OCI-LY3 (cell line): ENCODE measurements around the gene FBXO42.

Experiments
- H2AFZ ChIP-seq: fragments of 200-600, 300-600 bp; shearing (Covaris generic); 2 replicates; pipeline ENCODE4 v1.6.0; 2014; ENCODE audit warnings: antibody characterized with exemption, low read depth, low read length
- H3K27ac ChIP-seq: fragments of 200-600, 300-600 bp; sonication (generic); 2 replicates; pipeline ENCODE4 v1.5.1; 2014; ENCODE audit warnings: mild to moderate bottlenecking, low read length, moderate library complexity, mixed read lengths
- H3K27me3 ChIP-seq: fragments of 200-600, 300-600 bp; sonication (generic); 2 replicates; pipeline ENCODE4 v1.6.1; 2014; ENCODE audit warnings: low read depth, low read length, mixed read lengths
- H3K36me3 ChIP-seq: fragments of 200-600, 300-600 bp; sonication (generic); replicated peaks from 2 replicates; pipeline ENCODE3; 2014; ENCODE audit warnings: low read depth, low read length, mixed read lengths
- H3K4me1 ChIP-seq: fragments of 300-600, 200-600 bp; sonication (generic); 2 replicates; pipeline ENCODE4 v1.6.1; 2014; ENCODE audit warnings: low read length, mixed read lengths
- H3K4me2 ChIP-seq: fragments of 200-600, 300-600 bp; sonication (generic); 2 replicates; pipeline ENCODE4 v1.6.1; 2014; ENCODE audit warnings: low read length, mixed read lengths
- H3K4me3 ChIP-seq: fragments of 300-600, 200-600 bp; sonication (generic); 2 replicates; pipeline ENCODE4 v1.5.1; 2014; ENCODE audit warnings: antibody characterized with exemption, mild to moderate bottlenecking, low read length, moderate library complexity
- H3K79me2 ChIP-seq: fragments of 300-600, 200-600 bp; shearing (Covaris generic); 2 replicates; pipeline ENCODE4 v1.6.1; 2014; ENCODE audit warnings: mild to moderate bottlenecking, low read length, mixed read lengths
- H3K9ac ChIP-seq: fragments of 300-600, 200-600 bp; shearing (Covaris generic); 2 replicates; pipeline ENCODE4 v1.6.0; 2014; ENCODE audit warnings: mild to moderate bottlenecking, low read length, moderate library complexity
- H3K9me3 ChIP-seq: fragments of 200-600, 300-600 bp; shearing (Covaris generic); 2 replicates; pipeline ENCODE4 v1.6.1; 2014; ENCODE audit warnings: low read length, mixed read lengths; ENCODE audit not compliant: insufficient read depth
- H4K20me1 ChIP-seq: fragments of 200-600, 300-600 bp; sonication (generic); 2 replicates; pipeline ENCODE4 v1.6.1; 2016; ENCODE audit warnings: low read length, mixed read lengths; ENCODE audit not compliant: insufficient read depth
- CTCF ChIP-seq: fragments of 200-600, 300-600 bp; sonication (generic); IDR thresholded peaks from 2 replicates; pipeline ENCODE4 v1.5.1; 2014; ENCODE audit warnings: antibody characterized with exemption, low read length, low read depth
- EZH2phosphoT487 ChIP-seq: fragments of 200-600 bp; shearing (Covaris generic); IDR thresholded peaks from 2 replicates; pipeline ENCODE4 v1.6.1; 2018; ENCODE audit warnings: antibody characterized with exemption, mixed run types, low read depth

FBXO42 gene

GRCh38 chr1:16243936-16244649 lies 108.2 kb downstream of the FBXO42 start:
- Histone ChIP-seq H3K4me2 (peak overlapping the region; percentile 38), H3K9me3 (no peaks in the 10 kb centered on the region), H2AFZ (no peak overlapping the region), H3K27ac (no peak overlapping the region), H3K9ac (no peak overlapping the region), H3K4me3 (no peak overlapping the region), H4K20me1 (no peaks in the 10 kb centered on the region), H3K36me3 (peaks cover 3% of the 10 kb centered on the region), H3K79me2 (no peaks in the 10 kb centered on the region), H3K27me3 (no peaks in the 10 kb centered on the region), H3K4me1 (peaks cover 7% of the 10 kb centered on the region)
- no peak for TF ChIP-seq EZH2phosphoT487
- peak; percentile 60 for TF ChIP-seq CTCF

GRCh38 chr1:16243215-16243610 lies 109.1 kb downstream of the FBXO42 start:
- H2AFZ ChIP-seq, result no peak overlapping the region

GRCh38 chr1:16242556-16243214 lies 109.6 kb downstream of the FBXO42 start:
- no peak overlapping the region for H3K9ac ChIP-seq
- H4K20me1 ChIP-seq, result no peaks in the 10 kb centered on the region
- no peak overlapping the region for H2AFZ ChIP-seq
- no peak for TF ChIP-seq CTCF
- no peak for TF ChIP-seq EZH2phosphoT487
- H3K27ac ChIP-seq, result no peak overlapping the region
- H3K27me3 ChIP-seq, result no peaks in the 10 kb centered on the region
- H3K36me3 ChIP-seq, result no peaks in the 10 kb centered on the region
- no peak overlapping the region for H3K4me3 ChIP-seq
- peaks cover 3% of the 10 kb centered on the region; the same call in 1 of the 2 replicates for H3K4me1 ChIP-seq
- no peaks in the 10 kb centered on the region for H3K9me3 ChIP-seq
- no peaks in the 10 kb centered on the region for H3K79me2 ChIP-seq
- no peak overlapping the region for H3K4me2 ChIP-seq

More at GRCh38 chr1:16243215-16243610, 109.1 kb downstream of the FBXO42 start:
- no peak overlapping the region for H3K4me3 ChIP-seq
- H3K4me2 ChIP-seq, result no peak overlapping the region
- H3K36me3 ChIP-seq, result peaks cover 3% of the 10 kb centered on the region
- H3K4me1 ChIP-seq, result no peaks in the 10 kb centered on the region
- no peak overlapping the region for H3K27ac ChIP-seq
- TF ChIP-seq CTCF (no peak), EZH2phosphoT487 (no peak)
- H4K20me1 ChIP-seq, result no peaks in the 10 kb centered on the region
- H3K79me2 ChIP-seq, result no peaks in the 10 kb centered on the region
- no peaks in the 10 kb centered on the region for H3K27me3 ChIP-seq
- H3K9ac ChIP-seq, result no peak overlapping the region
- H3K9me3 ChIP-seq, result no peaks in the 10 kb centered on the region

- Histone ChIP-seq H3K9me3 (no peaks in the 10 kb centered on the region), H3K9ac (no peak overlapping the region), H3K27ac (no peak overlapping the region)
Measured at GRCh38 chr1:16241221-16241708, 111.0 kb downstream of the FBXO42 start.

More at GRCh38 chr1:16241221-16241708, 111.0 kb downstream of the FBXO42 start:
- no peak for TF ChIP-seq CTCF
- no peak for TF ChIP-seq EZH2phosphoT487
- Histone ChIP-seq H3K4me1 (peaks cover 7% of the 10 kb centered on the region; the same call in 1 of the 2 replicates), H3K4me2 (no peak overlapping the region), H3K27me3 (no peaks in the 10 kb centered on the region), H3K79me2 (no peaks in the 10 kb centered on the region), H2AFZ (no peak overlapping the region), H3K36me3 (no peaks in the 10 kb centered on the region), H3K4me3 (no peak overlapping the region), H4K20me1 (no peaks in the 10 kb centered on the region)
